Measurements from ENCODE around the gene TARM1. TPM values are rescaled to one million over a fixed set of nuclear protein-coding genes. Genes with fewer than 3 reads are reported as not detected.
"Not testable (repeated sequence)": the region's sequence is repeated elsewhere in the genome, so short reads cannot be mapped to it uniquely, and the experiment has no call there.

The TARM1 gene
- total and polyA plus RNA-seq, 10 donors, result 1.5 TPM; not detected in 9

- H3K36me3 ChIP-seq, result peaks cover 0 to 22% (median 0%) of the 10 kb centered on the region in 6 donors
- H3K4me1 ChIP-seq, result peaks cover 0 to 3% (median 0%) of the 10 kb centered on the region in 6 donors
- H3K27ac ChIP-seq, result no peak overlapping the region
- intact Hi-C loops (cut with DNase I; ENCODE audit: low total_unique reads), result no loop called here
- no peak overlapping the region for H3K4me3 ChIP-seq
- peaks cover 0 to 75% (median 0%) of the 10 kb centered on the region in 7 donors for H3K27me3 ChIP-seq (replicated peaks in 1 of 7)
- TF ChIP-seq POLR2A (IDR thresholded peaks at IDR 0.05), result no peak
- TF ChIP-seq POLR2AphosphoS5 (IDR thresholded peaks at IDR 0.05), result no peak
- TF ChIP-seq CTCF (IDR thresholded peaks at IDR 0.05 in 8 of 11, conservative IDR thresholded peaks at IDR 0.05 in 3 of 11), result no peak
- DNase-seq, result no peak
- H3K9me3 ChIP-seq, result no peaks in the 10 kb centered on the region
- WGBS, 5 donors, result 59 to 77% (median 62%) methylated on average over 9 of the region's 9 CpGs
These were observed 39.1 kb downstream of the TARM1 start for GRCh38 chr19:54041969-54042606.

GRCh38 chr19:54040003-54040402 lies 41.2 kb downstream of the TARM1 start:
- no peak for DNase-seq
- 69 to 87% (median 80%) methylated on average over 4 of the region's 4 CpGs for WGBS, 5 donors
- no peak for TF ChIP-seq POLR2AphosphoS5 (IDR thresholded peaks at IDR 0.05)
- Histone ChIP-seq H3K27me3 (replicated peaks in 1 of 7) (peaks cover 0 to 56% (median 0%) of the 10 kb centered on the region in 7 donors), H3K9me3 (no peaks in the 10 kb centered on the region), H3K36me3 (peaks cover 0 to 22% (median 0%) of the 10 kb centered on the region in 6 donors), H3K4me3 (no peak overlapping the region), H3K27ac (no peak overlapping the region), H3K4me1 (no peaks in the 10 kb centered on the region)
- intact Hi-C loops (cut with DNase I; ENCODE audit: low total_unique reads), result no loop called here

- 64 to 74% (median 68%) methylated on average over 5 of the region's 5 CpGs for WGBS, 5 donors
- intact Hi-C loops (cut with DNase I; ENCODE audit: low total_unique reads); DNase-seq; H3K9me3 ChIP-seq; H3K4me3 ChIP-seq; H3K27ac ChIP-seq; H3K4me1 ChIP-seq: not testable (repeated sequence)
- H3K27me3 ChIP-seq (replicated peaks in 1 of 7), result peaks cover 0 to 57% (median 0%) of the 10 kb centered on the region in 7 donors
- H3K36me3 ChIP-seq, result peaks cover 0 to 15% (median 0%) of the 10 kb centered on the region in 6 donors
These were observed 44.6 kb downstream of the TARM1 start for GRCh38 chr19:54036542-54036941.

GRCh38 chr19:54035215-54036178 lies 45.7 kb downstream of the TARM1 start:
- H3K4me1 ChIP-seq, result peaks cover 0 to 10% (median 0%) of the 10 kb centered on the region in 6 donors
- no peak overlapping the region for H3K27ac ChIP-seq
- peaks cover 0 to 8% (median 0%) of the 10 kb centered on the region in 6 donors for H3K36me3 ChIP-seq
- no peak for DNase-seq
- 60 to 78% (median 67%) methylated on average over 4 of the region's 4 CpGs for WGBS, 5 donors
- no peaks in the 10 kb centered on the region for H3K9me3 ChIP-seq
- intact Hi-C loops (cut with DNase I; ENCODE audit: low total_unique reads), result no loop called here
- H3K4me3 ChIP-seq, result no peak overlapping the region
- H3K27me3 ChIP-seq (replicated peaks in 1 of 7), result peaks cover 0 to 59% (median 0%) of the 10 kb centered on the region in 7 donors
- no peak for TF ChIP-seq POLR2A (IDR thresholded peaks at IDR 0.05)
- no peak for TF ChIP-seq POLR2AphosphoS5 (IDR thresholded peaks at IDR 0.05)
- no peak for TF ChIP-seq CTCF (IDR thresholded peaks at IDR 0.05 in 8 of 11, conservative IDR thresholded peaks at IDR 0.05 in 3 of 11)
